ENCODE results near the gene LIMCH1.
A peak's percentile ranks its signal among the peaks of the same experiment; 100 is the strongest.
"Not testable (repeated sequence)": the region's sequence is repeated elsewhere in the genome, so short reads cannot be mapped to it uniquely, and the experiment has no call there.

LIMCH1 gene

GRCh38 chr4:41692717-41693345, 154.9 kb downstream of the LIMCH1 start:
- DNase-seq = no peak

GRCh38 chr4:41693629-41694028, 155.7 kb downstream of the LIMCH1 start:
- DNase-seq = peak; percentile 76

DNA sequence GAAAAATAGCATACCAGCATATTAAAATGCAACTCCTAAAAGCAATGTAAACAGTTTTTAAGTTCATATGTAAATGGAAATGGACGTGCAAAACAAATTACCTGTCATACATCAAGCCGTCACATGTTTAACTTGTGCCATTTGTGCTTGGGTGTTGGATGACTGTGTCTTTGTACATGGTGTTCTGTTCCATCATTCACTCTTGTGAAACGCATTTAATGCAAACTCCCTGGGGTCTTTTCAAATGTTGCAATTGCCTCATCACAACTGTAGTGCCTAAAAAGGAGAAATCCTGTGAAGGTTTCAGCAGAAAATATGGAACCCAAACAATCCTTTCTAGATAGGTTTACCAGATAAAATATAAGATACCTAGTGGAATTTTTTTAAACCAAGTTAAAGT, 158.2 kb downstream of the LIMCH1 start:
- peak; percentile 23 for DNase-seq

GRCh38 chr4:41696763-41697162, 158.8 kb downstream of the LIMCH1 start:
- no peak for DNase-seq

DNA sequence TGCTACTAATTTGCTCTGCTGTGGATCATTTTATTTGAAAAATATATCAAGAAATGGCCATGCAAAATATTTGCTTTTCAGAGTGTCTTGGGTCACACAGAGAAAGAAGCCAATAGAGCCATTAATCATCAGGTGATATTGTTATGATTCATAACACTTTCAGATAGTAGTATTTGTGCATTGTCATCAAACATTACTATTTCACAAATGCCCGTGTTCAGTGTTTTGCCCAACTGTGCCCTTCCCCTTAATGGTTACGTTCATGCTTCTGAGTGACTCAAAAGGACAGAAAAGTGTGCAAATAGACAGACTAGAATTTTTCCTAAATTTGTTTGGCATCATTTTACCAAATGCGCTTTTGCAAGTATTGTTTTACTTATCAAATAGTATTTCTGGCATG, 164.0 kb downstream of the LIMCH1 start:
- no peak for DNase-seq

DNA sequence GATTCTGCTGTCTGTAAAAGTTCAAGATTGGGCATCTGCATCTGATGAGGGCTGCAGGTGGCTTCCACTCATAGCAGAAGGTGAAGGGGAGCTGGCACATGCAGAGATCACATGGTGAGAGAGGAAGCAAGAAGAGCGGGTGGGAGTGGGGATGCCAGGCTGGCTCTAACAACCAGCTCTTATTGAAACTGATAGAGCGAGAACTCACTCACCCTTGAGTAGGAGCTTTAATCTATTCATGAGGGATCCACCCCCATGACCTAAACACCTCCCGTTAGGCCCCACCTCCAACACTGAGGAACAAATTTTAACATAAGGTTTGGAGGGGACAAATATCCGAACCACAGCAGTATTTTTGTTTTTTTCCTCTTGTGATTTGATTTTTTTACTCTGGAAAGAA, 164.8 kb downstream of the LIMCH1 start:
- no peak for DNase-seq

GRCh38 chr4:41703785-41704184, 165.8 kb downstream of the LIMCH1 start:
- no peak for DNase-seq

DNA sequence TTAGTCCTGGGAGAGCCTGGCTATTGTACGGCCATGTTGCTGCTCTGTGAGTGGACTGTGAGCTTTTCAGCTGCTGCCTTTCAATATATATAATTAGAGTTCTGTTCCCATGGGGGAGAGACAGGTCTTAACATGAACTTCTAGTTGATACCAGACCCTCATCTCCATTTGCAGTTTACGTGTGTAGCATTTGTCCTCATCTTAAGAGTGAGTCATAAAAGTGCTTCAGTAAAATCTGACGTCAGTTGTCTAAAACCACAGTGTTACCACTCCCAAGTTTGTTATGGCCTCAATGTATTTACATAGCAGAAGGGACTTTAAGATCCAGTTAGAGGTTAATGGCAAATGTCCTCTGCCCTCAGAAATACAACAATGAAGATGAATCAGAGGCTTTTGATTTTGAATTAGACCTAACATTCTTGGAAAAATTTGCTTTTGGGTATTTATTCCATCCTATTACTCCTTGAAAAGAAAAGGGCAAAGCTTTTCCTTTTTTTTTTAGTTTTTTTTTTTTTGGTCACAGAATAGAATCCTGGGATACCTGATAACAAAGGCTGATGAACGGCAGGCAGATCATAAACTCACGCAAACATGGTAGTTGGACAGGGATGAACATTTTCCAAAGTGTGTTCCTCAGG, 172.0 kb downstream of the LIMCH1 start:
- DNase-seq = peak; percentile 98

GRCh38 chr4:41711654-41712053, 173.7 kb downstream of the LIMCH1 start:
- DNase-seq = not testable (repeated sequence)

GRCh38 chr4:41712425-41712824, 174.5 kb downstream of the LIMCH1 start:
- no peak for DNase-seq

DNA sequence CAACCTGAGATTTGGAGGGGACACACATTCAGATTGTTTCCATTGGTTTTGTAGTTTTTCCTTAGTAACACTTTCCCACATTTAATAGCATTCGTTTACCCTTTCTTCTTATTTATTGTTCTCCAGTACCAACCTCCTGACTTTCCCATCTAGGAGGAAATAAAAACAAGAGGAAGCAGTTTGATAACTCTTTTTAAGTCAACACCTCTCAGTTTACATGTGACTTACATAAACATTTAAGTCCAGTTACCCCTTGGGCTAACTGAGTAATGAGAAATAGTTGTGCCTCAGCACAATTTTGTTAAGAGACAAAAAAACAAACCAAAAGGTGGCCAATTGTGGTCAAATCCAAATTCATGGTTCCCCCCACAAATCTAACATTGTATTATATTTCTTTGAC, 175.8 kb downstream of the LIMCH1 start:
- DNase-seq = no peak

DNA sequence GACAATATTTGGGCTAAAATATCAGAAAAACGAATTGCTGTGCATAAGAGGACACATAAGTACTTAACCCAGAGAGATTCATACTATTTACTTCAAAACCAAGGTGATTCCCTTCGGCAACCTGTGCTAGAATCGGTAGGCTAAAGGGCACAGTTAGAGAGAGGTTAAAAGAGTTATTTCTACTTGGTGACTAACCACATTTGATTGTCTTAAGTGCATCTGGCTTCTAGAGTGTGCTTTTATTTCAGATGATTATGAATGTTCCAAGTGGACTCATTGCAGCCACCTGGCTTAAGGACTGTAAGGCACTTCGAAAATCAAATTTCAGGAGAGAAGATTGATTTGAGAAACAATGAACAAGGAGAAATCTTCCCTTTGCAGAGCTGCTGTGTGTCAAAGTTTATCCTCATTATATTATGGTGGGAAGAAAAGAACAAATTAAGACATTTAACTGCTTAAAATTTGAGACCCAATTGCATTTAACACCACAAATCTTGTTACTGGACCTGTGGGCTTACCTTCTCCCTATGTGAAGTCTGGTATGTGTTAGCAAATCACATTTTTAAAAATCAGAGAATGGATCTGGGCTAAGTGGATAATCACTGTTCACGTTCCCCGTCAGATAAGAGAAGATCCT, 176.5 kb downstream of the LIMCH1 start:
- peak; percentile 94 for DNase-seq

GRCh38 chr4:41715155-41715554, 177.2 kb downstream of the LIMCH1 start:
- no peak for DNase-seq

DNA sequence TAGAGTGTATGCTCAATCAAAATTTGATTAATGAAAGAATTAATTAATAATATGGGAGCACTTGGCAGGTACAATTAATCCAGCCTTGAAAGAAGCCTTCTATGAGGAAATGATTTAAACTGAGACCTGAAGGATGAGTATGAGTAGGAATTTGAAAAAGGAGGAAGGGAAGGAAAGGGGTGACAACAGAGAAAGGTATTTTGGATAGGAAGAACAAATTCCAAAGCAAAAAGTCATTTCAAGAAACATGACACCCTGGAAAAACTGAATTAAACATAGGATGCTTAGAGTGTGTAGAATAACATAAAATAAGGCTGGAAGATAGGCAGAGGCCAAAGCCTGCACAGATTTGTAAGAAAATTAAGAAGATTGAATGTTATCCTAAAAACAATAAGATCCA, 180.9 kb downstream of the LIMCH1 start:
- DNase-seq = no peak

DNA sequence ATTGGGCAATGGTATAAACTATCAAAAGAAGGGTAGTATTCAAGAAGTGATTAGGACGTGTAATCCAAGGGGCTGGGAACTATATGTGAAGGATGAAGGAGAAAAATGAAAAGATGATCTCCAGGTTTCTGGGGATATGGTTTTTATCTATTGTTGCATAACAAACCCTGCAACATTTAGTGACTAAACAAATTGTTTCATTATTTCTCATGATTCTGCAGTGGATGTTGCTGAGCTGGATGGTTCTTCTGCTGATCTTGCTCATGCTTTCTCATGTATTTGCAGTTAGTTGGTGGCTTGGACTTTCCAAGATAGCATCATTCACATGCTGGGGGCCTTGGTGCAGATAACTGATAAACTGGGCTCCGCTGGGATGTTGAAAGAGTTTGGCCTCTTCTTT, 181.5 kb downstream of the LIMCH1 start:
- DNase-seq = no peak

- no peak for DNase-seq
Measured at GRCh38 chr4:41722181-41722580, 184.2 kb downstream of the LIMCH1 start.

DNA sequence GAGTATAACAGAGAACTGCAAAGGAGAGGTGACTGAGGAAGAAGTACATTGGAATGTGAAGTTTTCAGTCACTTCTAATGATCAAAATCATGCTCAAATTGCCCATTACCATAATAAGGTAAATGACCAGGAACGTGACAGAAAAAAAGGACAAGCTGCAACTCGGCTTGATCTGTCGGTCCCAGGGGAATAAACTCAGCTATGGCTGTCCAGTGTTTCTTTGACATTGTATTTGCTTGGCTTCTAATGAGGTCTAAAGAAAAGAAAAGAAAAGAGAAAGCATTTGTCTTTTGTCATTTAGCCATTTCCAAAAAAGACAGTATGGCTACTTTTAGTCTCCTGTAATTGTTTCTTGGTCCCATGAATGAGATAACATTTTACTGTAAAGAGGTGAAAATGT, 185.3 kb downstream of the LIMCH1 start:
- DNase-seq = no peak

GRCh38 chr4:41725254-41725653, 187.3 kb downstream of the LIMCH1 start:
- no peak for DNase-seq

DNA sequence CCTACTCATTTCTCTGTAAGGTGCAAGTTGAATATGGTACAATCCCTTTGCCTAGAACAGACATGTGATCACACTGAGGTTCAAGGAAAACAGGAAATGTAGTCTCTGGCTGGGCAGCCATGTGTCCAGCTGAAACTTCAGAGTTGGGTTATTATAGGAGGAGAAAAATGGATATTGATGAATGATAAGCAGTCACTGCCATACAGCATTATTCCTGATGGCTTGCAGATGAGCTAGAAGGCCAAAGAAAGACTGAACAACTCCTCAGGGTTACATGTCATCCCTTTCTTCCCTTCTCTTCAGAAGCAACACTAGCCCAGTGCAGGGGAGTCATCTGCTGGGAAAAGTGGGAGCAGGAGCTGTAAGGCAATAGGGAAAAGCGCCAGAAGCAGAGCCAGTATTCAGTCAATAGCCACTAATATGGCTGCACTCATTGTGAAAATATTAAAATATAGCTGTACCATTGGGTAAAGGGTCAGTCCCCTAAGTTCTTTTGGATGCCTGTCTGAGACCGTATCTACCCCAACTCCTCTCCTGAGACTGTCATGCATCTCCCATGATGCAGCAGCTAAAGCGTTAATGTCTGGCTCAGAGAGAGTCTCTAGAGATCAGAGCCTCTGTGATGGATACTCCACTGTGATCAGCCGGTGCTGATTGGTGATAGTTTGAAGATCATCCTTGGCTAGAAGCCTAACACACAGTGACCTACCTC, 190.1 kb downstream of the LIMCH1 start:
- no peak for DNase-seq

DNA sequence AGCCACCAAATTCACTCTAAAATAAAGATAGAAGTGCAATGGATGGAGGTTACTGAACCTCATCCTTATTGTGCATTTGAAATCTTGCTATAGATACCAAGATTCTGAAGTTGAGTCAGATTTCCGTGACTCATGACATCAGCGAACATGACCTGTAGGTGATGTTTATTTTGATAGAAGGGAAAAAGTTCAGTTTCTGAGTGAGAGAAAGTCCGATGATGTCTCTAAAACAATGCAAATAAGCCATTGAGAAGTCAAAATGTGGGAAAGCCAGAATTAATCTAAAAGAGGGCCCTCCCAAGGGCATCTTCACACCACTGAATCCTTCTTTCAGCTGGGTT, 190.6 kb downstream of the LIMCH1 start:
- DNase-seq = no peak

- no peak for DNase-seq
Measured at GRCh38 chr4:41731569-41732126, 193.7 kb downstream of the LIMCH1 start.

DNA sequence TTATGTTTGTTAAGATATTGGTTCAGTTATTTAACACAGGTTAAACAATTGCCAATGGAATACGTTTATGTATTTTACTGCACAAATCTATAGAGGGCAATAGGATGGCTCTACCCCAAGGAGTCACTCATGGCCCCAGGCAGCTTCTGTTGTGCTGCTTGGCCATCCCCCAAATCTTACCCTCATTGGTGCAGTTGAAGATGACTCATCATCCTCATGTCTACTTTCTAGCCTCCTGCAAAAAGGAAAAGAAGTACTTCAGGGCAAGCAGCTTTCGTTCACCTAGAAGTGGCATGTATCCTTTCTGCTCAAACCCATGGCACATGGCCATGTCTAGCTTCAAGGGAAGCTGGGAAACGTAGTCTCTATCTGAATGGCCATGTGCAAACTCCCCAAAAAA, 196.4 kb downstream of the LIMCH1 start:
- no peak for DNase-seq

GRCh38 chr4:41737491-41737890, 199.5 kb downstream of the LIMCH1 start:
- not testable (repeated sequence) for DNase-seq

GRCh38 chr4:41741354-41741753, 203.4 kb downstream of the LIMCH1 start:
- DNase-seq = no peak
